SHP77 treated with DMSO at 0.1 percent for 48 hours (cell line): ENCODE results near the gene ARHGAP20.

Experiments used
- DNase-seq: peaks from one replicate; lab custom pipeline; 2025; lab: John Stamatoyannopoulos, UW

Gene ARHGAP20, protein sequence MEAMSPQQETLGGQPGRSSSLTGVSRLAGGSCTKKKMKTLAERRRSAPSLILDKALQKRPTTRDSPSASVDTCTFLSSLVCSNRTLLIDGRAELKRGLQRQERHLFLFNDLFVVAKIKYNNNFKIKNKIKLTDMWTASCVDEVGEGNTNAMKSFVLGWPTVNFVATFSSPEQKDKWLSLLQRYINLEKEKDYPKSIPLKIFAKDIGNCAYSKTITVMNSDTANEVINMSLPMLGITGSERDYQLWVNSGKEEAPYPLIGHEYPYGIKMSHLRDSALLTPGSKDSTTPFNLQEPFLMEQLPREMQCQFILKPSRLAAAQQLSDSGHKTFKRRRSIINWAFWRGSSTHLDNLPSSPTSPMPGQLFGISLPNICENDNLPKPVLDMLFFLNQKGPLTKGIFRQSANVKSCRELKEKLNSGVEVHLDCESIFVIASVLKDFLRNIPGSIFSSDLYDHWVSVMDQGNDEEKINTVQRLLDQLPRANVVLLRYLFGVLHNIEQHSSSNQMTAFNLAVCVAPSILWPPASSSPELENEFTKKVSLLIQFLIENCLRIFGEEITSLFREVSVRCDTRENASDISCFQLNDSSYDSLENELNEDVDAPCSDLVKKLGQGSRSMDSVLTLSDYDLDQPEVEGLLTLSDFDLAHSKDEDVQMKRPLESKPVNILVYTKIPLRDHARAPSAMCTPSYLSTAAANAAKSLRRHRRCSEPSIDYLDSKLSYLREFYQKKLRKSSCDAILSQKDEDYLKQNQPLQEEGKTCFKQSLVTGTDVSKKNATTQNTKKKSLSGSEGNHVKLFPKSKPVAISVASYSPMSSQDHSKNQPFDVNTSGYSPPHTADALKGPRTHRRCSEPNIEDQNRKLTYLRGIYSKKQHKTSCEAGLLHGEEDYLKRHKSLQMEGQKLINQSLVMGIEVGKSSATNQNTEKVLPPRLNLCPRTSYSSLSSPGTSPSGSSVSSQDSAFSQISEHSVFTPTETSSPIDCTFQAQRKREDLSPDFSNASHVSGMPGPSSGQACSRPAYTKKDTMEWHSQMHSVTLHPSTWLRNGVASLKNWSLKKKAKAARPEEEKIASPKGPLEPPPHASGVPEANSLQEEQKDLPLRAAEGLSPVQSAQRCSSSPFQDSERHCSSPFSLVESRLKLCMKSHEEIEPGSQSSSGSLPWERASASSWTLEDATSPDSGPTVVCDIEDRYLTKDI

DNA sequence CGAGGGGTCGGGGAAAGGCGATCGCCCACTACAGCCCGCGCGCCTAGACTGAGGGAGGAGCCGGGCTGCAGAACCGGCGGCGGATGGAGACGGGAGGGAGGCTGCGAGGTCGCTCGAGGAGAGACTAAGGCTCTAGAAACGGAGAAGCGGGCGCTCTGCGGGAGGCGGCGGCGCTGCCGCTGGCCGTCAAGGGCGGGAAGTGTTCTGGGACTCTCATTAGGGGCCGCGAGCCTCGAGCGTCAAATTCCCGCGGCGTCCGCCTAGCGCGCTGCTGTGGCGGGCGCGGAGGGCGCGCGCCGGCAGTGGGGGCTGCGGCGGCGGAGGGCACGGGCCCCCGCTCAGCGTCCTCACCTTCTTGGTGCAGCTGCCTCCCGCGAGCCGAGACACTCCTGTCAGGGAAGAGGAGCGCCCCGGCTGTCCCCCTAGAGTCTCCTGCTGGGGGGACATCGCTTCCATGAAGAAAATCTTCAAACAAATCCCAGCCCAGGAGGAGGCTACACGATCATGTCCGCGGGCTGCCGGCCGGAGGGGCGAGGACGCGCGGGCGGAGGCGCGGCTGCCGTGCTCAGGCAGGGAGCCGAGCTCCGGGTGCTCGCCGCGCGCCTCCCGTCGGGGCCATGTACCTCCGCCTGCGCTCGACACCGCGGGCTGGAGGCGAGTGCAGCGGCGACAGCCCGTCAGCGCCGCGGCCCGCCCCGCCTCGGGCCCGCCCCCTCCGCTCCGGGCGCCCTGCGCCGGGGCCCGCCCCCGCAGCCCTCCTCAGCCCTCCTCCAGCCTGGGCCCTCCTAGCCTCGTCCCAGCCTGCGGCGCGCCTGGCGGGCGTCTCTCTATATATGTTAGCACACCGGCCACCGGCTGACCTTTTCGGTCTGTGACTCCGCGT lies at the start of gene ARHGAP20:
Gene ARHGAP20, minus strand, starts transcription at position 662 of the 883 bp plus-strand sequence. Its CDS starts 206 bp downstream, at position 456.
- no peak for DNase-seq

DNA sequence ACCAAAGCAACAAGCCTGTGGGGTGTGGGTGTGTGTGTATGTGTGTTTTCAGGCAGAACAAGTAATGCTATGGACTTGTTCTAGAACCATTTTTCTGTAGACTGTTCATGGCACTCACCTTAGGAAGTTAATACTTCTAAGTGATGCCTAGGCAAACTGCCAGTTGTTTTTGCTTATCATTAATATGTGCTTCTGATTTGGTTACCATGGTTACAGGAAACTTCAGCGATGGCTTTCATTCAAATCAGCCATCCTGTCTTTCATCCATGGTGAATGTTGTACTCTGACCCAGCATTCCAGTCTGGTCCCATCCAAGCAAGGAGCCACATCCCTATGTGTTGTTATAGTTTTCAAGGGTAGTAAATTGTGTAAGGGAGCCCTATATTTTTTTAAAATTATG lies 49.8 kb upstream of the ARHGAP20 start:
- no peak for DNase-seq

DNA sequence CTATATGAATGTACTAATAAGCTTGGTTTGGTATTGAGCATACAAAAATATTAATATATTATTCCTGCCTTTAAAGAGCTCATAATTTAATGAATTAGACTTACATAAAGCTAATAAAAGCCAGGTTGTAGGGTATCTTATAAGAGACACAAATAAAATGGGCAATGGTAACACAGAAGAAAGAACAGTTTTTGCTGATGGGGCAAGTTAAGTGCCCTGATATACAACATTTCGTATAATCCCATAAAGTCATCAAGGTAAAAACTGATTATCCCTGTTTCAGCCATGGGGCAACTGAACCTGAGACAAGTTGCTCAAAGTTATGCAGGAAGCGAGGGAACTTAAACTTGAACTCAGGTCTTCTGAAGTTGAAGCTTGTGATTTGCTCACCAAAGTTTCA lies 48.9 kb upstream of the ARHGAP20 start:
- DNase-seq, result no peak

DNA sequence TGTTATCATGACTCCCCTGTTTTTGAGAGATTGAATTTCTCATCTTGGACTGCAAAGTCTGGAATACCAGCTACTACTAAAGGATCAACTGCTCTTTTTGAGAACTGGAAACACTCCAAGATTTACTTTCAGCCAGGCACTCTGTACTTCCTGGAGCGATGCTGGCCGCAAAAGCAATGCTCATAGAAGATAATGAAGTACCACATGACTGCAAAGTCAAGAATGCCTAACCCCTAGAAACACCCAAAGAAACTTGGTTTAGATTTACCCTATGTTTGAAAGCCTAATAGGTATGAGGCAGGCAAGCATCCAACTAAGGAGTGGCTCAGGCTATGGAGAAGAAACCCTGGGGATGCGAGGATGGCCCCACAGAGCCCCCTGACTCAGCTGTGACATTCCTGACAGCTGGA lies 47.7 kb upstream of the ARHGAP20 start:
- no peak for DNase-seq

DNA sequence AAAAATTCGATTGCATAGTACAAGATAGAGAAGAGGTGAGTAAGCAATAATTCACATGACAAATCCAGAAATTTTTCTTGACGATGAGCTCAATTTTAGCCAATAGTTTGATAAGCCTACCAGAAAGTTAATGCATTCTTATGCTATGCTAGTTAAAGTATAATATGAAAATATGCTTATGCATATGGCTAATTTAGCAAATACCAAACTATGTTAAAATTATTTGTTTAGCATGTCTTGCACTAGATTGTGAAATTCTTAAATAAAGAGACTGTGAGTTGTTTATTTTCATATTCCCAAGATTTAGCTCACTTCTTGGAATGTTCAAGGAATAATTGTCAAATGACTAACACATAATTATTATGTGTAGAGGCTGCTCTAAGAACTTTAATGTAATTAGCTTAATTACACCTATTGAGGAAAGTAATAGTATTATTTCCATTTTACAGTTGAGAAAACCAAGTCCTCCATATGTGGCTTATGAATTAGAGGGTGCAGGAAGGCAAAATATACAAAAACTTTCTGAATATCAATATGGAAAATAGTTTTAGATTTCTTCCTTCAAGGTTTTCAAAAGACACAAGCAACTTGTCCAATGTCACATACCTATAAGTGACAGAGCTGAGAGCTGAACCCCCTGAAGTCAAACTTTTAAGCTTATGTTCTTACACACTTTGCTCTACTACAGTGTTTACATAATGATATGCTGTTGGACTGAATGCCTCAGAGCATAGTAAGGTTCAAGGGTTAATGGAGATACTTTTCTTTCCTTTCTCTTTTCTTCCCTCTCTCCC lies 45.9 kb upstream of the ARHGAP20 start:
- no peak for DNase-seq

DNA sequence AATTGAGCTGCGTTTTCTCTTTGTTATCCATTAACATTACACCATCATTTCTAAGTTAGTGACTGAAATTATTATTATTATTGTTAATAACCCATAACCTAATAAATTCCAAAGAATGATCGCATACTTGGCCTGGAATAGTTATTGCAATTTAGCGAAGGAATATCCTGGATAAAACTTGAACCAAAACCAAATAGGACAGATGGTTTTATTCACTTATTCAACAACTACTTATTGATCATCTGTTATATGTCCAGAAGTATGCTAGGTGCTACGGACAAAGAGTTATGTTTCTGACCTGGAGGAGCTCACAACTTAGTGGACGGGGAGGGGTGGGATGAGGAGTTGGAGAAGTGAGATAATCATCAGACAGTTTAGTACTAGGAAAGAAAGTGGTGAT lies 44.8 kb upstream of the ARHGAP20 start:
- no peak for DNase-seq

DNA sequence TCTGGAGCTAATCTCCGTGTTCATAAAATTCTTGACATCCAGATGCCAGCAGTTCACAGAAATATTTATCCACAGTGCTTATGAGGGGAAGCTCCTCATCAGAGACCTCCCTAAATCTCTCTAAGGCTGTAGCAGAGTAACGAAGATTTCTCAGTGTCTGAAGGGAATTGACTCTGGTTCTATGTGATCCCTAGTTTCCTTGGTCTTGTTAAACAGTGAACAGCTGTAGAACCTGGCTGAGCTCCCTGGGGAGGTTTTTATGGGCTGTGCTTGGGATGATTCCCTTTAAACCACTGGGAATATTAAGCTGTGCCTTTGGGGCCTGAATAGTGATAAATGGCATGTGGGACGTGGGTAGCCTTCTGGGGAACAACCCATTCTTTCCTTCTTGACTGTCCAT lies 43.7 kb upstream of the ARHGAP20 start:
- no peak for DNase-seq

DNA sequence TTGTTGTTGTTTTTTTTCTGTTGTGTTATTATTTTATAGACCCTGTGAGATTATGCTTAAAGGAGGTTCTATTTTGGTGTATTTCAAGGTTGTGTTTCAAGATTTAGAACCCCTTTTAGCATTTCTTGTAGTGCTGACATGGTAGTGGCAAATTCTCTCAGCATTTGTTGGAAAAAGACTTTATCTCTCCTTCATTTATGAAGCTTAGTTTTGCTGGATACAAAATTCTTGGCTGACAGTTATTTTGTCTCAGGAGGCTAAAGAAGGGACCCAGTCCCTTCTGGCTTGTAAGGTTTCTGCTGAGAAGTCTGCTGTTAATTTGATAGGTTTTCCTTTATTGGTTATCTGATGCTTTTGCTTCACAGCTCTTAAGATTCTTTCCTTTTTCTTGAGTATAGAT lies 40.7 kb upstream of the ARHGAP20 start:
- no peak for DNase-seq

DNA sequence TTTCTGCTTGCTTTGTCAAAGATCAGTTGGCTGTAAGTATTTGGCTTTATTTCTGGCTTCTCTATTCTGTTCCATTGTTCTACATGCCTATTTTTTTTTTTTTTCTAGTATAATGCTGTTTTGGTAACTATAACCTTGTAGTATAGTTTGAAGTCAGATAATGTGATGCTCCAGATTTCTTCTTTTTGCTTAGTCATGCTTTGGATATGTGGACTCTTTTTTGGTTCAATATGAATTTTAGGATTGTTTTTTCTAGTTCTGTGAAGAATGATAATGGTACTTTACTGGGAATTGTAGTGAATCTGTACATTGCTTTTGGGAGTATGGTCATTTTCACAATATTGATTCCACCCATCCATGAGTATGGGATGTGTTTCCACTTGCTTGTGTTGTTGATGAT lies 37.9 kb upstream of the ARHGAP20 start:
- DNase-seq, result no peak

DNA sequence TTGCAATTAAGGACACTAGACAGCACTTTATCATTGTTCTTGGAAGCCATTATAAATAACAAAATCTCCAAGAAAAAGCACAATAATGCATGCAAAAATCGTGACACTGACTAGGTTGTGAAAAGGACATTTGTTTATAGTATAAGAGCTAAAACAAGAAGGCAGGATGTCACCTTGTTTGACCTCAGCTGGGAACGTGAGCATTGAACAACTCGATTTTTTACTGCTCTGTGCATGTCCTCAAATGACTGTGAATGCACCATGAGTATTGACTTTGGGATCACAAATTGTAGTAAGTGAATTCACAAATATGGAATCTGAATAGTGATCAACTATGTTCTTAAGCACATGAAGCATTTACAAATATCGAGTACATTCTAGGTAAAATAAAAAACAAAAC lies 35.3 kb upstream of the ARHGAP20 start:
- DNase-seq, result no peak

DNA sequence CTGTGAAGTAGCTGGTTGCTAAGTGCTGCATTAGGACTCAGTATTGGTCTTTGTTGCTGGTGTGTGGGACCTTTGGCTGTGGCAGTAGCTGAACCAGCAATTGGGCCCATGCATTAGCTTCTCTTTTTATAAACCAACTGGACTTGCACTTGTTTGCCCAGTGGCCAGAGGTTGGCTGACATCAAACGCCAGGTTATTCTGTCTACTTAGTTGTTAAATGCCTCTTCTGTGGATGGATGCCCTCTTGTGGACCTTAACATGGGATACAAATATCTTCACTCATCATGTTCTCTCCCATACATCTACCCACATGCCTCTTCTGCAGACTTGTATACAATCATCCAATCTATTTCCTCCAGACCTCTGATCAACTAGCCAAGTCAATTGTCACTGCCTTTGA lies 26.4 kb upstream of the ARHGAP20 start:
- DNase-seq, result no peak

DNA sequence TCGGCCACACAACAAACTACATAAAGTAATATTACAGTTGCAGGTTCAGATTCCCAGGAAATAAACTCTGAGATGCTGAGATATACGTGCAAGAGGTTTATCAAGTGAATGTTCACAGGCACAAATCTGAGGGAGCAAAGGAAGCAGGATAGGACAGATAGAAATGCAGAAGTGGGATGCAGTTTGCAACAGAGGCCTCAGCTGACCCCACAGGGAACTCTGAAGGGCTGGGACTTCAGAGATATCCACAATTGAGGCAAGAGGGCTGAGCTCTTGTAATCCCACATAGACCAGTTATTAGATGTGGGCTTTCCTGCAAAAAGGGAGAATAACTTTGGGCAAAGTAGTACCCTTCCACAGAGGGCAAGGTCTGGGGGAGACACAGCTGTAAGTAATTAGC lies 25.4 kb upstream of the ARHGAP20 start:
- no peak for DNase-seq

DNA sequence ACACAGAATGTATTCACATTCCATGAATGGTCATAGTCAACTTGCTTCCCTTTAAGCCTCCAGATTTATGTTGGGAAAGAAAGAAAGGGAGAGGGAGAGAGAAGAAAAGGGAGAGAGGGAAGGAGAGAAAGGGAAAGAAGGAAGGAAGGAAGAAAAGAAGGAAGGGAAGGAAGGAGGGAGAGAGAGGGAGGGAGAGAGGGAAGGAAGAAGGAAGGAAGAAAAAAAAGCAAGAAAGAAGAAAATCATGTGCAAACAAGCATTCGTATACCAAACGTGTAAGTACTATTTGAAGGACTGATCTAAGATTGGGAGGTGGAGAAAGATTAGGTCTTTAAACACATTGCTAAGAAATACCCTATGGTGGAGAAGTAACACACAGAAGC lies 23.9 kb upstream of the ARHGAP20 start:
- DNase-seq, result no peak

DNA sequence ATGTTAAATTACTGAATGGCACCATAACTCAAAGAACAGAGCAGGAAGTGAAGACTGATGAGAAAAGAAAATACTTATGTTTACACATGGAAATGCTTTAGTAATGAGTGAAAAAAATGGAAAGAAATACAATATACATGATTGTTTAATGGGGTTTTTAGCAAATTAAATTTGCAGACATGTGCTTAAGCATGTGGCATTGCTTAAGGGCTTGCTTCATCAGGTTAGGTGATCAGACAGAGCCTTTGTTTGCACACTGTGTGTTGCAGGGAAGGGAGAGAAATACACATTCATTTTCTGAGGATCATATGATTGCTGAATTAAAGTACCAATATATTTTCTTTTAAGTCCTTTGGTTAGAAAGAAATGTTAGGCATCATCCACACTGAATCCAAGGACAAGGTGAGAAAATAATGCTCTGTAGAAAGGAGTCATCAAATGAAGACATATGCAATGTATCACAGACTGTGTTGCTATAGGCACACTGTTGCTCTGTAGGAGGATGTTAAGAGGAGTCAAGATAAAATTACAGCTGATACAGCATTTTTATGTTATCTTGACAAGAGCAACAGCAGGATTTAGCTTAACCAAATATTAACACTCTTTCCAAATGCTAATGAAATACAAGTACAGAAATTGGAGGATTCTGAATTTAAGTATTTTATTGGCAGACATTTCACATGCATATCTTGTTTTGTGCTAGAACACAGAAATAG lies 23.4 kb upstream of the ARHGAP20 start:
- DNase-seq, result no peak

DNA sequence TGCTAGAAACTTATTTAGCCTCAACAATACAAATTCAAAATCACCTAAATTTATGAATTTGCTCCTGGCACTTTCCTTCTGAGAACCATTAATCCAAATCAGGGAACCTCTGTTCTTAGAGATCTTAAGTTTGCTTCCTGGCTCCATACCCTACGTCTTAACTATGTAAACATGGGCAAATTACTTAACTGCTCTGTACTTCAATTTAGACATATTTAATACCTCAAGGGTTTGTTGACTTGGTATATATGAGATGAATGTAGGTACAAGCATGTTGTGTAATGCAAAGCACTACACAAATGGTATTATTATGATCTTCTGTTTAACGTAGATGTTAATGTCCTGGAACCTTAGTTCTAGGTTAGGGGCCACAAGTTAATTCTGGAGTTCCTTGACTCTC lies 22.6 kb upstream of the ARHGAP20 start:
- DNase-seq, result no peak

DNA sequence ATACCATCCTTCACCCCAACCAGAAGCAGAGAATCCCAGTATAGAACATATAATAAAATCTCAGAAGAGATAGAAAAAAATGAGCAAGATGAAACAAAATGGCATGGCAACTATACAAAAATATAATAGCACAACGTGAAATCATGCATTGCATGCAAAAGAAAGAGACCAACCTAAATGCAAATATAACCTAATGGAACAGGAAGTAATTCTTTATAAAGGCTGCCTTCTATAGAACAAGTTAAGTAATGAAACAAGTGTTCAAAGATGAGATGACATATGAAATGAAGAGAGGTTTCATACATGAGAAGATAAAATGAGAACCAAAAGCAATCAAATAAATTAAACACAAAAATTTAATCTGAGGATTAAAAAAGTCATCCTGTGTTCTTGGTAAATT lies 18.5 kb upstream of the ARHGAP20 start:
- no peak for DNase-seq

DNA sequence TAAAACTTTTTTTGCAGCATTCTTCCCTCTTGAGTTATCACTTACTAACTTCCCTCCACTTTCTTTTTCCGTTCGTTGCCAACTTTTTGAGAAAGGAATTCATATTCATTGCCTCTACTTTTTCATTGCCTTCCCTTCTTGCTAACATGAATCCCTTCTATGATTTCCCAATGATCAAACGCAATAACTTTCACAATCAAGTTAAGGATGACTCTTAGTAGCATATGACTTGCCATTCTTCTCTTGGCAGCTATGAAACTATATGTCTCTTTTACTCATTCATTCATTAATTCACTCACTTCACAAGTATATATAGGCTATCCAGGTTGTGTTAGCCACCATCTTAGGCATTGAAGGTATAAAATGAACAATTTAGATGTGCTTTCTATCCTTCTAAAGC lies 16.6 kb upstream of the ARHGAP20 start:
- no peak for DNase-seq

DNA sequence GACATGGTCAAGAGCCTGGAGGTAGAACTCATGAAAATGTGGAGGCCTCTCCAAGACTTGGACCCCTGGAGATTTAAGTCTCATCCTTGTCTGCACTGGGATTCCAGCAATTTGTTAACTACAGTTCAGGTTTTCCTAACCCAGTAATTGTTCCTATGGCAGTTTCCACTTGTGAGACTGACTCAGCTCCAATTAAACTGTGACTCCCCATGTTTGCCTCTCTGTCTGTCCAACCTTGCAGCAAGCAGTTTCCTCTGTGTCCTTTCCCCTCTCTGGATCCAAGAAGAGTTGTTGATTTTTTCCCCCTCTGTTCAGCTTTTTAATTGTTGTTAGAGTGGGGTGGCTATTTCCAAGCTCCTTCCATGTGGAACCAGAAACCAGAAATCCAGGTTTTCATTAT lies 16.2 kb upstream of the ARHGAP20 start:
- no peak for DNase-seq

DNA sequence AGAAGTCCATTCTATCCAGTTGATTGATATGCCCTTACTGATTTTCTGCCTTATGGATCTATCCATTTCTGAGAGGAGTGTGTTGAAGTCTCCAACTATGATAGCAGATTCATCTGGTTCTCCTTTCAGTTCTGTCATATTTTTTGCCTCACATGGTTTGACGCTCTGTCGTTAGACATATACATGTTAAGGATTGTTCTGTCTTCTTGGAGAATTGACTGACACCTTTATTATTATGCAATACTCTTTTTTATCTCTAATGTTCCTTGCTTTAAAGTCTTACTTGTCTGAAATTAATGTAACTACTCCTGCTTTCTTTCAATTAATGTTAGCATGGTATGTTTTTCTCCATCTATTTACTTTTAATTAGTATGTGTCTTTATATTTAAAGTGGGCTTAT lies 12.1 kb upstream of the ARHGAP20 start:
- no peak for DNase-seq
